ENCODE measurements around the gene ARHGEF38.

Gene ARHGEF38

GRCh38 chr4:105626846-105627245 is 74.4 kb downstream of the ARHGEF38 start:
- H3K79me2 ChIP-seq (ENCODE audit: insufficient read depth, low read length): no peaks in the 10 kb centered on the region
- no peak overlapping the region for H3K4me3 ChIP-seq (ENCODE audit: low read length, poor library complexity, severe bottlenecking)
- no peak for TF ChIP-seq EZH2phosphoT487 (IDR thresholded peaks at IDR 0.05; ENCODE audit: borderline replicate concordance)
- no peak for TF ChIP-seq CTCF (conservative IDR thresholded peaks at IDR 0.05; ENCODE audit: low read length)
- H3K27me3 ChIP-seq (ENCODE audit: insufficient read depth, low read length, poor library complexity, severe bottlenecking): no peaks in the 10 kb centered on the region
- no peaks in the 10 kb centered on the region for H3K36me3 ChIP-seq (ENCODE audit: insufficient read depth, low read length)
- H3K9me2 ChIP-seq (replicated peaks; ENCODE audit: low read depth, low read length): no peaks in the 10 kb centered on the region
- no peak overlapping the region for H2AFZ ChIP-seq (ENCODE audit: low read length)
- no peaks in the 10 kb centered on the region for H3F3A ChIP-seq (ENCODE audit: low read depth)
- no peak overlapping the region for H3K4me2 ChIP-seq (ENCODE audit: low read depth, low read length, poor library complexity, severe bottlenecking)
- H3K9me3 ChIP-seq (ENCODE audit: insufficient read depth, low read depth, low read length): no peaks in the 10 kb centered on the region
- H3K9ac ChIP-seq (ENCODE audit: low read depth, low read length, poor library complexity, severe bottlenecking): no peak overlapping the region
- no peaks in the 10 kb centered on the region for H4K20me1 ChIP-seq (ENCODE audit: insufficient read depth, low read length, poor library complexity, severe bottlenecking)
- no peaks in the 10 kb centered on the region for H3K4me1 ChIP-seq (ENCODE audit: insufficient read depth, low read length, poor library complexity, severe bottlenecking)

GRCh38 chr4:105627620-105628019 is 75.2 kb downstream of the ARHGEF38 start:
- Histone ChIP-seq H3K79me2 (ENCODE audit: insufficient read depth, low read length) (no peaks in the 10 kb centered on the region), H3K27me3 (ENCODE audit: insufficient read depth, low read length, poor library complexity, severe bottlenecking) (no peaks in the 10 kb centered on the region), H3K4me1 (ENCODE audit: insufficient read depth, low read length, poor library complexity, severe bottlenecking) (no peaks in the 10 kb centered on the region), H3K9me2 (replicated peaks; ENCODE audit: low read depth, low read length) (no peaks in the 10 kb centered on the region), H3K4me3 (ENCODE audit: low read length, poor library complexity, severe bottlenecking) (no peak overlapping the region), H3K9ac (ENCODE audit: low read depth, low read length, poor library complexity, severe bottlenecking) (no peak overlapping the region), H2AFZ (ENCODE audit: low read length) (no peak overlapping the region), H3F3A (ENCODE audit: low read depth) (no peaks in the 10 kb centered on the region), H3K36me3 (ENCODE audit: insufficient read depth, low read length) (no peaks in the 10 kb centered on the region), H3K4me2 (ENCODE audit: low read depth, low read length, poor library complexity, severe bottlenecking) (no peak overlapping the region), H4K20me1 (ENCODE audit: insufficient read depth, low read length, poor library complexity, severe bottlenecking) (no peaks in the 10 kb centered on the region), H3K9me3 (ENCODE audit: insufficient read depth, low read depth, low read length) (no peaks in the 10 kb centered on the region)
- TF ChIP-seq CTCF (conservative IDR thresholded peaks at IDR 0.05; ENCODE audit: low read length) (no peak), EZH2phosphoT487 (IDR thresholded peaks at IDR 0.05; ENCODE audit: borderline replicate concordance) (no peak)

GRCh38 chr4:105630670-105631655 is 78.5 kb downstream of the ARHGEF38 start:
- H3K36me3 ChIP-seq (ENCODE audit: insufficient read depth, low read length): no peaks in the 10 kb centered on the region
- TF ChIP-seq CTCF (conservative IDR thresholded peaks at IDR 0.05; ENCODE audit: low read length) (no peak), EZH2phosphoT487 (IDR thresholded peaks at IDR 0.05; ENCODE audit: borderline replicate concordance) (no peak)
- no peaks in the 10 kb centered on the region for H3K9me2 ChIP-seq (replicated peaks; ENCODE audit: low read depth, low read length)
- no peak overlapping the region for H3K9ac ChIP-seq (ENCODE audit: low read depth, low read length, poor library complexity, severe bottlenecking)
- no peaks in the 10 kb centered on the region for H3K9me3 ChIP-seq (ENCODE audit: insufficient read depth, low read depth, low read length)
- H2AFZ ChIP-seq (ENCODE audit: low read length): no peak overlapping the region
- no peaks in the 10 kb centered on the region for H3K27me3 ChIP-seq (ENCODE audit: insufficient read depth, low read length, poor library complexity, severe bottlenecking)
- H3K4me3 ChIP-seq (ENCODE audit: low read length, poor library complexity, severe bottlenecking): no peak overlapping the region
- no peaks in the 10 kb centered on the region for H3K79me2 ChIP-seq (ENCODE audit: insufficient read depth, low read length)
- H3K4me1 ChIP-seq (ENCODE audit: insufficient read depth, low read length, poor library complexity, severe bottlenecking): no peaks in the 10 kb centered on the region
- no peaks in the 10 kb centered on the region for H4K20me1 ChIP-seq (ENCODE audit: insufficient read depth, low read length, poor library complexity, severe bottlenecking)
- H3F3A ChIP-seq (ENCODE audit: low read depth): no peaks in the 10 kb centered on the region
- H3K4me2 ChIP-seq (ENCODE audit: low read depth, low read length, poor library complexity, severe bottlenecking): no peak overlapping the region

All from Loucy (cell line).